ENCODE results near the gene FBXW7. TPM values are rescaled to one million over a fixed set of nuclear protein-coding genes. Genes with fewer than 3 reads are reported as not detected.

Gene FBXW7
- total and polyA plus RNA-seq, 2 of the 13 experiments (the other 11 are each of a cell fraction or from before 2014, with no cell fraction given), result 5.0 to 40.9 TPM

GRCh38 chr4:152558396-152558795 lies 22.5 kb upstream of the FBXW7 start (continued):
- TF ChIP-seq, protein P1, sequence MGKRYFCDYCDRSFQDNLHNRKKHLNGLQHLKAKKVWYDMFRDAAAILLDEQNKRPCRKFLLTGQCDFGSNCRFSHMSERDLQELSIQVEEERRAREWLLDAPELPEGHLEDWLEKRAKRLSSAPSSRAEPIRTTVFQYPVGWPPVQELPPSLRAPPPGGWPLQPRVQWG (CRISPR knock-in tag; IDR thresholded peaks at IDR 0.05; ENCODE audit: borderline replicate concordance, low read depth), result no peak
- TF ChIP-seq ZNF225 (CRISPR knock-in tag; IDR thresholded peaks at IDR 0.05), result no peak
- TF ChIP-seq ZNF547 (CRISPR knock-in tag; IDR thresholded peaks at IDR 0.05), result no peak

DNA sequence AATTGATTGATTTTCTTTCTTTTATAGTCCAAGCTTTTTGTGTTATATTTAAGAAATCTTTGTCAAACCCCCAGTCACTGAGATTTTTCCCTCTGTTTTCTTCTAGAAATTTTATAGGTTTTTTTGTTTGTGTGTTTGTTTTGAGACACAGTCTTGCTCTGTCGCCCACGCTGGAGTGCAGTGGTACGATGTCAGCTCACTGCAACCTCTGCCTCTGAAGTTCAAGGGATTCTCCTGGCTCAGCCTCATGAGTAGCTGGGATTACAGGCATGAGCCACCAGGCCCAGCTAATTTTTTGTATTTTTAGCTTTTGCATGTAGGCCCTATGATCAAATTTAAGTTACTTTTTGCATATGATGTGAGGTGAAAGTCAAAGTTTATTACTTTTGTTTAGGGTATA lies 20.9 kb upstream of the FBXW7 start:
- intact Hi-C loops (cut with micrococcal nuclease; ENCODE audit: unreplicated experiment), result loop anchor here (2.0 kb wide), 1 partner anchor 18 kb away; no protein-coding TSS in a partner anchor
- POLR2A ChIA-PET, result no interaction called here
- no peaks in the 10 kb centered on the region for H3K36me3 ChIP-seq (replicated peaks in 1 of 2; ENCODE audit: control insufficient read depth in 1 of 2, insufficient read depth in 2 of 2, low read length in 2 of 2)
- peak overlapping the region in 2 of 3 experiments; percentile 46; a peak in 3 of 6 replicates for H3K4me3 ChIP-seq (replicated peaks in 1 of 3; ENCODE audit: insufficient read depth in 1 of 3, low read depth in 2 of 3, low read length in 3 of 3)
- H3K4me2 ChIP-seq (ENCODE audit: low read depth, low read length), result peak overlapping the region; percentile 50
- no peaks in the 10 kb centered on the region for H4K20me1 ChIP-seq (ENCODE audit: insufficient read depth, low read length)
- DNase-seq (ENCODE audit: low spot score), result no peak
- in situ Hi-C loops (cut with HindIII; ENCODE audit: extremely low pct_ligation_motif_present, low pct_unique_long_range_greater_than_20kb), result no loop called here
- peak overlapping the region; percentile 96 for H2AFZ ChIP-seq (ENCODE audit: low read length)
- H3K4me1 ChIP-seq (ENCODE audit: insufficient read depth, low read length), result no peaks in the 10 kb centered on the region
- BruUV-seq (replicated peaks), result no TSS peak
- H3K79me2 ChIP-seq (ENCODE audit: insufficient read depth, low read length), result no peaks in the 10 kb centered on the region
- peak overlapping the region; percentile 28; the same call in 1 of the 2 replicates for H3K9ac ChIP-seq (ENCODE audit: insufficient read depth, low read depth, low read length)
- H3K9me3 ChIP-seq (ENCODE audit: low read length), result no peaks in the 10 kb centered on the region
- FAIRE-seq, result no peak
- H3K27ac ChIP-seq (ENCODE audit: extremely low read length, insufficient read depth, low read length), result no peak overlapping the region
- CTCF ChIA-PET (ENCODE audit: low intra/inter-chr PET ratio, low total read pairs), result no interaction called here
- no peak for ATAC-seq
- peaks cover 0 to 3% of the 10 kb centered on the region in 2 experiments; a peak in 2 of 5 replicates for H3K27me3 ChIP-seq (ENCODE audit: control insufficient read depth in 1 of 2, insufficient read depth in 2 of 2, low read length in 2 of 2)
- 30% methylated on average over 3 of the region's 3 CpGs for WGBS (ENCODE audit: low lambda C conversion rate)
- no peak for TF ChIP-seq ZNF7 (CRISPR knock-in tag; IDR thresholded peaks at IDR 0.05)
- TF ChIP-seq ZNF709 (CRISPR knock-in tag; IDR thresholded peaks at IDR 0.05), result no peak
- no peak for TF ChIP-seq NONO (IDR thresholded peaks at IDR 0.05)
- no peak for TF ChIP-seq NONO (CRISPR knock-in tag; conservative IDR thresholded peaks at IDR 0.05)
- TF ChIP-seq KMT2A (CRISPR knock-in tag; IDR thresholded peaks at IDR 0.05), result no peak
- TF ChIP-seq PHF8 (CRISPR knock-in tag; IDR thresholded peaks at IDR 0.05), result no peak
- no peak for TF ChIP-seq IRF1 (CRISPR knock-in tag; IDR thresholded peaks at IDR 0.05; ENCODE audit: low read depth)
- TF ChIP-seq ZSCAN5A (CRISPR knock-in tag; IDR thresholded peaks at IDR 0.05; ENCODE audit: borderline replicate concordance), result no peak
- no peak for TF ChIP-seq ZUFSP (CRISPR knock-in tag; IDR thresholded peaks at IDR 0.05; ENCODE audit: borderline replicate concordance)
- TF ChIP-seq ZHX1 (CRISPR knock-in tag; IDR thresholded peaks at IDR 0.05; ENCODE audit: low read depth), result no peak
- no peak for TF ChIP-seq ZNF720 (CRISPR knock-in tag; IDR thresholded peaks at IDR 0.05)
- no peak for TF ChIP-seq MAX (IDR thresholded peaks at IDR 0.05)
- TF ChIP-seq RARG (CRISPR knock-in tag; IDR thresholded peaks at IDR 0.05; ENCODE audit: low read depth), result no peak
- no peak for TF ChIP-seq ZSCAN20 (CRISPR knock-in tag; IDR thresholded peaks at IDR 0.05; ENCODE audit: borderline replicate concordance)

Measured in HepG2 (cell line).